ENCODE results near the gene RGS9.

Gene RGS9

GRCh38 chr17:65249774-65250173 lies 112.6 kb downstream of the RGS9 start:
- no peak for DNase-seq (ENCODE audit: low read depth in 4 of 4, low spot score in 1 of 4)

- no peak for DNase-seq (ENCODE audit: low read depth in 4 of 4, low spot score in 1 of 4)
Measured at GRCh38 chr17:65254166-65254565, 117.0 kb downstream of the RGS9 start.

- no peak for DNase-seq (ENCODE audit: low read depth in 4 of 4, low spot score in 1 of 4)
Measured at GRCh38 chr17:65259281-65259680, 122.1 kb downstream of the RGS9 start.

GRCh38 chr17:65259696-65260485 lies 122.7 kb downstream of the RGS9 start:
- no peak for DNase-seq (ENCODE audit: low read depth in 4 of 4, low spot score in 1 of 4)

- no peak for DNase-seq (ENCODE audit: low read depth in 4 of 4, low spot score in 1 of 4)
Measured at GRCh38 chr17:65260626-65261025, 123.5 kb downstream of the RGS9 start.

- no peak for DNase-seq (ENCODE audit: low read depth in 4 of 4, low spot score in 1 of 4)
Measured at GRCh38 chr17:65261152-65261551, 124.0 kb downstream of the RGS9 start.

- no peak for DNase-seq (ENCODE audit: low read depth in 4 of 4, low spot score in 1 of 4)
Measured at GRCh38 chr17:65261682-65262636, 124.8 kb downstream of the RGS9 start.

- no peak for DNase-seq (ENCODE audit: low read depth in 4 of 4, low spot score in 1 of 4)
Measured at GRCh38 chr17:65265276-65265675, 128.1 kb downstream of the RGS9 start.

GRCh38 chr17:65268832-65269231 lies 131.7 kb downstream of the RGS9 start:
- no peak for DNase-seq (ENCODE audit: low read depth in 4 of 4, low spot score in 1 of 4)

GRCh38 chr17:65270499-65271253 lies 133.5 kb downstream of the RGS9 start:
- DNase-seq (ENCODE audit: low read depth in 4 of 4, low spot score in 1 of 4): no peak

GRCh38 chr17:65271296-65271695 lies 134.1 kb downstream of the RGS9 start:
- DNase-seq (ENCODE audit: low read depth in 4 of 4, low spot score in 1 of 4): no peak
